DND-41 (cell line): ENCODE measurements around the gene MAP4.

ENCODE experiments used
- ATAC-seq: fragments of 200-7000 bp; cut with Tn5 transposase; 3 replicates; pipeline ENCODE4 v1.9.1; 2021; ENCODE audit warnings: low read depth; ENCODE audit not compliant: insufficient read depth
- DNase-seq: peaks from one replicate; pipeline ENCODE4 v3.0.0-alpha.2; 2020
- H2AFZ ChIP-seq: 2 replicates; pipeline ENCODE4 v1.6.0; 2012; ENCODE audit warnings: low read depth, low read length
- H3K27ac ChIP-seq: 2 replicates; pipeline ENCODE4 v1.5.1; 2012; ENCODE audit warnings: low read length, inconsistent platforms
- H3K27me3 ChIP-seq: fragments of 200-600 bp; sonication (generic); 2 replicates; pipeline ENCODE4 v1.6.0; 2012; ENCODE audit warnings: low read length, mild to moderate bottlenecking, inconsistent platforms; ENCODE audit not compliant: insufficient read depth, poor library complexity
- H3K36me3 ChIP-seq: 2 replicates; pipeline ENCODE4 v1.5.1; 2012; ENCODE audit warnings: low read length, inconsistent platforms; ENCODE audit not compliant: insufficient read depth
- H3K4me1 ChIP-seq: 2 replicates; pipeline ENCODE4 v1.5.1; 2012; ENCODE audit warnings: mild to moderate bottlenecking, low read length; ENCODE audit not compliant: insufficient read depth
- H3K4me2 ChIP-seq: 2 replicates; pipeline ENCODE4 v1.6.0; 2012; ENCODE audit warnings: mild to moderate bottlenecking, moderate library complexity, low read length, inconsistent platforms; ENCODE audit not compliant: insufficient read depth
- H3K4me3 ChIP-seq, 2 experiments: fragments of 200-600 bp in 1 of 2; shearing (Covaris generic) in 1 of 2; 2 replicates each; pipeline ENCODE4 v1.5.1; 2012 to 2016; ENCODE audit warnings: inconsistent platforms in 2 of 2, low read length in 2 of 2, mild to moderate bottlenecking in 2 of 2, low read depth in 1 of 2, moderate library complexity in 1 of 2
- H3K79me2 ChIP-seq: 2 replicates; pipeline ENCODE4 v1.6.0; 2012; ENCODE audit warnings: low read length, inconsistent platforms; ENCODE audit not compliant: insufficient read depth
- H3K9ac ChIP-seq: 2 replicates; pipeline ENCODE4 v1.6.0; 2012; ENCODE audit warnings: low read depth, mild to moderate bottlenecking, inconsistent platforms, low read length, moderate library complexity
- H3K9me3 ChIP-seq: 2 replicates; pipeline ENCODE4 v1.5.1; 2012; ENCODE audit warnings: low read length, moderate library complexity, mild to moderate bottlenecking, inconsistent platforms; ENCODE audit not compliant: insufficient read depth, severe bottlenecking
- H4K20me1 ChIP-seq: 2 replicates; pipeline ENCODE4 v1.6.0; 2012; ENCODE audit warnings: low read length; ENCODE audit not compliant: insufficient read depth
- EZH2 ChIP-seq: IDR thresholded peaks from 3 replicates; pipeline ENCODE4 v1.6.1; 2012; ENCODE audit warnings: borderline replicate concordance, low read depth, mild to moderate bottlenecking, moderate library complexity, low read length, inconsistent platforms; ENCODE audit not compliant: severe bottlenecking
- TF ChIP-seq, protein P1 (sequence below): IDR thresholded peaks from 2 replicates; pipeline ENCODE4 v1.5.1; 2012; ENCODE audit warnings: borderline replicate concordance, low read length, moderate library complexity, mild to moderate bottlenecking; ENCODE audit not compliant: poor library complexity, severe bottlenecking; ENCODE audit errors: extremely low read depth

The MAP4 gene

DNA sequence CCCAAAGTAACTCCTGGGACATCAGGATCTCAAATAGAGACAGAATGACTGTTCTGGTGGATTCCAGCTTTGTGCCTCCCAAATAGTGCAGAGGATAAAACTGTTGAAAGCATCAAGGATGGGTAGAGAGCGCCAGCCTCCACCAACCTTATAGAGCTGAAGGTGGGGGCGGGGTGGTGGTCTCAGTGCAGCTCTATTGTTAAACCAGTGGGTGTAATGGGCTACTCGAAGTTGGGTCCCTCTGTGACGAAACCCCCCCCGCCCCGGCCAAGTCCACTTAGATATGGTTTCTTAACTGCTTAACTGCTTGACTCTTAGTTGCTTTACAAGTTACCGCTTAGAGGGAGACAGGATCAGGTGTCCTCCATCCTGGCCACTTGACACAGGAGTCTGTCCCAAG, 190.6 kb downstream of the MAP4 start:
- Histone ChIP-seq H3K4me3 (peak overlapping the region; percentile 52 to 76; a peak in 3 of 4 replicates), H3K4me1 (peaks cover 35% of the 10 kb centered on the region), H3K36me3 (peaks cover 56% of the 10 kb centered on the region), H3K27ac (peak overlapping the region; percentile 76), H3K79me2 (peaks cover 53% of the 10 kb centered on the region), H3K27me3 (no peaks in the 10 kb centered on the region), H3K9me3 (no peaks in the 10 kb centered on the region), H2AFZ (peak overlapping the region; percentile 79), H4K20me1 (peaks cover 21% of the 10 kb centered on the region), H3K4me2 (peak overlapping the region; percentile 77), H3K9ac (peak overlapping the region; percentile 92)
- TF ChIP-seq, protein P1, sequence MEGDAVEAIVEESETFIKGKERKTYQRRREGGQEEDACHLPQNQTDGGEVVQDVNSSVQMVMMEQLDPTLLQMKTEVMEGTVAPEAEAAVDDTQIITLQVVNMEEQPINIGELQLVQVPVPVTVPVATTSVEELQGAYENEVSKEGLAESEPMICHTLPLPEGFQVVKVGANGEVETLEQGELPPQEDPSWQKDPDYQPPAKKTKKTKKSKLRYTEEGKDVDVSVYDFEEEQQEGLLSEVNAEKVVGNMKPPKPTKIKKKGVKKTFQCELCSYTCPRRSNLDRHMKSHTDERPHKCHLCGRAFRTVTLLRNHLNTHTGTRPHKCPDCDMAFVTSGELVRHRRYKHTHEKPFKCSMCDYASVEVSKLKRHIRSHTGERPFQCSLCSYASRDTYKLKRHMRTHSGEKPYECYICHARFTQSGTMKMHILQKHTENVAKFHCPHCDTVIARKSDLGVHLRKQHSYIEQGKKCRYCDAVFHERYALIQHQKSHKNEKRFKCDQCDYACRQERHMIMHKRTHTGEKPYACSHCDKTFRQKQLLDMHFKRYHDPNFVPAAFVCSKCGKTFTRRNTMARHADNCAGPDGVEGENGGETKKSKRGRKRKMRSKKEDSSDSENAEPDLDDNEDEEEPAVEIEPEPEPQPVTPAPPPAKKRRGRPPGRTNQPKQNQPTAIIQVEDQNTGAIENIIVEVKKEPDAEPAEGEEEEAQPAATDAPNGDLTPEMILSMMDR = no peak
- no peak for TF ChIP-seq EZH2
- peak; percentile 32 for DNase-seq
- ATAC-seq = no peak

- DNase-seq (peak; percentile 81), ATAC-seq (peak; percentile 99)
- peak overlapping the region; percentile 77 for H3K4me2 ChIP-seq
- H4K20me1 ChIP-seq = peaks cover 21% of the 10 kb centered on the region
- H3K79me2 ChIP-seq = peaks cover 51% of the 10 kb centered on the region
- H3K36me3 ChIP-seq = peaks cover 58% of the 10 kb centered on the region
- TF ChIP-seq, protein P1 = peak; percentile 93
- TF ChIP-seq EZH2 = no peak
- H3K27ac ChIP-seq = peak overlapping the region; percentile 76
- peak overlapping the region; percentile 79 for H2AFZ ChIP-seq
- no peaks in the 10 kb centered on the region for H3K27me3 ChIP-seq
- H3K9ac ChIP-seq = peak overlapping the region; percentile 92
- peak overlapping the region; percentile 52 to 76 for H3K4me3 ChIP-seq
- no peaks in the 10 kb centered on the region for H3K9me3 ChIP-seq
- peaks cover 35% of the 10 kb centered on the region for H3K4me1 ChIP-seq
Measured at GRCh38 chr3:47824541-47825473, 191.4 kb downstream of the MAP4 start.

- Histone ChIP-seq H4K20me1 (no peaks in the 10 kb centered on the region; the same call in 1 of the 2 replicates), H3K36me3 (peaks cover 83% of the 10 kb centered on the region), H3K9me3 (no peaks in the 10 kb centered on the region), H3K9ac (no peak overlapping the region), H3K27me3 (no peaks in the 10 kb centered on the region), H3K27ac (no peak overlapping the region), H3K4me3 (no peak overlapping the region), H3K79me2 (no peaks in the 10 kb centered on the region), H2AFZ (no peak overlapping the region), H3K4me1 (no peaks in the 10 kb centered on the region), H3K4me2 (no peak overlapping the region)
- no peak for TF ChIP-seq EZH2
- TF ChIP-seq, protein P1 = no peak
- DNase-seq (no peak), ATAC-seq (no peak; the same call in 2 of the 3 replicates)
Measured at GRCh38 chr3:47817609-47818008, 198.6 kb downstream of the MAP4 start.
